Ascending aorta (tissue), 2 donors: ENCODE results near the gene TSTD1. TPM values are rescaled to one million over a fixed set of nuclear protein-coding genes. Genes with fewer than 3 reads are reported as not detected.
A peak's percentile ranks its signal among the peaks of the same experiment; 100 is the strongest.
"Not testable (repeated sequence)": the region's sequence is repeated elsewhere in the genome, so short reads cannot be mapped to it uniquely, and the experiment has no call there.

Source experiments
- DNase-seq, 2 donors: peaks; one replicate each; pipeline ENCODE4 v3.0.0-alpha.2; 2019; ENCODE audit warnings: low spot score in 2 of 2
- H3K27ac ChIP-seq, 2 donors: fragments of 200-600 bp; sonication (generic); one replicate each; pipeline ENCODE4 v1.5.1; 2016 to 2017; ENCODE audit warnings: mild to moderate bottlenecking in 1 of 2
- H3K27me3 ChIP-seq: fragments of 200-600 bp; sonication (generic); one replicate; pipeline ENCODE4 v1.5.1; 2017
- H3K36me3 ChIP-seq, 2 donors: fragments of 200-600 bp; sonication (generic); one replicate each; pipeline ENCODE4 v1.5.1; 2016
- H3K4me1 ChIP-seq, 2 donors: fragments of 200-600 bp; sonication (generic); one replicate each; pipeline ENCODE4 v1.5.1; 2016 to 2017; ENCODE audit warnings: mild to moderate bottlenecking in 1 of 2
- H3K4me3 ChIP-seq, 2 donors: fragments of 200-600 bp; sonication (generic); one replicate each; pipeline ENCODE4 v1.5.1; 2016 to 2017; ENCODE audit warnings: mild to moderate bottlenecking in 1 of 2
- H3K9me3 ChIP-seq, 2 donors: fragments of 200-600 bp; sonication (generic); one replicate each; pipeline ENCODE4 v1.5.1; 2016
- CTCF ChIP-seq, 3 experiments: fragments of 200-600 bp in 2 of 3; fragments of 450-650 bp in 1 of 3; sonication (generic) in 2 of 3; IDR thresholded peaks; one replicate each; pipeline ENCODE4 v1.5.1; 2016 to 2019; ENCODE audit warnings: antibody characterized with exemption in 3 of 3, mild to moderate bottlenecking in 1 of 3, moderate library complexity in 1 of 3
- intact Hi-C: fragments of 100-400 bp; cut with DNase I; formaldehyde crosslinking; loops from one replicate; pipeline ENCODE4 v1.15.1; 2023
- total RNA-seq: library from RNA; depleted of rRNA; stranded (reverse); fragments of >200 nt; gene quantifications from one replicate; pipeline ENCODE4 v1.1.0, GENCODE V29; 2016

Gene TSTD1
- total RNA-seq, 1 donor from 2014 or later, result not detected

- Histone ChIP-seq H3K27ac (no peak overlapping the region), H3K4me3 (no peak overlapping the region), H3K4me1 (peaks cover 0 to 13% of the 10 kb centered on the region in 2 donors), H3K27me3 (no peaks in the 10 kb centered on the region), H3K36me3 (no peaks in the 10 kb centered on the region), H3K9me3 (no peaks in the 10 kb centered on the region)
- intact Hi-C loops, result no loop called here
- TF ChIP-seq CTCF (IDR thresholded peaks at IDR 0.05), result no peak
- no peak for DNase-seq
Measured at GRCh38 chr1:161021970-161022353, 16.8 kb downstream of the TSTD1 start.

GRCh38 chr1:161021165-161021969 lies 17.4 kb downstream of the TSTD1 start:
- Histone ChIP-seq H3K36me3 (no peaks in the 10 kb centered on the region), H3K4me1 (peaks cover 0 to 13% of the 10 kb centered on the region in 2 donors), H3K9me3 (no peaks in the 10 kb centered on the region), H3K27ac (no peak overlapping the region), H3K4me3 (peak overlapping the region; percentile 62 to 70), H3K27me3 (no peaks in the 10 kb centered on the region)
- TF ChIP-seq CTCF (IDR thresholded peaks at IDR 0.05), result no peak
- intact Hi-C loops, result no loop called here
- DNase-seq, result peak; percentile 33 to 80

GRCh38 chr1:161020509-161021164 lies 18.1 kb downstream of the TSTD1 start, which contains the start of gene F11R:
Gene F11R, minus strand, starts transcription at chr1:161021152. Its CDS starts 79 bp downstream, at chr1:161021073.
- no peaks in the 10 kb centered on the region for H3K27me3 ChIP-seq
- peaks cover 0 to 13% of the 10 kb centered on the region in 2 donors for H3K4me1 ChIP-seq
- peak within 1 kb of the TSS in 1 of 2 donors; percentile 70 for H3K27ac ChIP-seq
- no peaks in the 10 kb centered on the region for H3K9me3 ChIP-seq
- TF ChIP-seq CTCF (IDR thresholded peaks at IDR 0.05), result peak in 1 of 3 experiments; percentile 12
- intact Hi-C loops, result no loop called here
- H3K4me3 ChIP-seq, result peak within 1 kb of the TSS; percentile 62 to 70
- DNase-seq, result no peak
- no peaks in the 10 kb centered on the region for H3K36me3 ChIP-seq

GRCh38 chr1:161019751-161020495 lies 18.8 kb downstream of the TSTD1 start:
- no peaks in the 10 kb centered on the region for H3K9me3 ChIP-seq
- peak overlapping the region in 1 of 2 donors; percentile 70 for H3K27ac ChIP-seq
- peaks cover 0 to 13% of the 10 kb centered on the region in 2 donors for H3K4me1 ChIP-seq
- no peak for DNase-seq
- no peak for TF ChIP-seq CTCF (IDR thresholded peaks at IDR 0.05)
- no peaks in the 10 kb centered on the region for H3K36me3 ChIP-seq
- no peaks in the 10 kb centered on the region for H3K27me3 ChIP-seq
- peak overlapping the region; percentile 62 to 70 for H3K4me3 ChIP-seq
- intact Hi-C loops, result no loop called here

- H3K4me3 ChIP-seq, H3K36me3 ChIP-seq, H3K27me3 ChIP-seq, DNase-seq, H3K9me3 ChIP-seq, intact Hi-C loops, H3K27ac ChIP-seq: not testable (repeated sequence)
- peaks cover 0 to 13% of the 10 kb centered on the region in 2 donors for H3K4me1 ChIP-seq
Measured at GRCh38 chr1:161019111-161019660, 19.6 kb downstream of the TSTD1 start.
